CD1c-positive myeloid dendritic cell (primary cell): ENCODE measurements around the gene CXCL14.

Experiments
- DNase-seq: peaks from one replicate; pipeline ENCODE4 v3.0.0-alpha.2; 2016; ENCODE audit errors: extremely low spot score

The CXCL14 gene, protein sequence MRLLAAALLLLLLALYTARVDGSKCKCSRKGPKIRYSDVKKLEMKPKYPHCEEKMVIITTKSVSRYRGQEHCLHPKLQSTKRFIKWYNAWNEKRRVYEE

DNA sequence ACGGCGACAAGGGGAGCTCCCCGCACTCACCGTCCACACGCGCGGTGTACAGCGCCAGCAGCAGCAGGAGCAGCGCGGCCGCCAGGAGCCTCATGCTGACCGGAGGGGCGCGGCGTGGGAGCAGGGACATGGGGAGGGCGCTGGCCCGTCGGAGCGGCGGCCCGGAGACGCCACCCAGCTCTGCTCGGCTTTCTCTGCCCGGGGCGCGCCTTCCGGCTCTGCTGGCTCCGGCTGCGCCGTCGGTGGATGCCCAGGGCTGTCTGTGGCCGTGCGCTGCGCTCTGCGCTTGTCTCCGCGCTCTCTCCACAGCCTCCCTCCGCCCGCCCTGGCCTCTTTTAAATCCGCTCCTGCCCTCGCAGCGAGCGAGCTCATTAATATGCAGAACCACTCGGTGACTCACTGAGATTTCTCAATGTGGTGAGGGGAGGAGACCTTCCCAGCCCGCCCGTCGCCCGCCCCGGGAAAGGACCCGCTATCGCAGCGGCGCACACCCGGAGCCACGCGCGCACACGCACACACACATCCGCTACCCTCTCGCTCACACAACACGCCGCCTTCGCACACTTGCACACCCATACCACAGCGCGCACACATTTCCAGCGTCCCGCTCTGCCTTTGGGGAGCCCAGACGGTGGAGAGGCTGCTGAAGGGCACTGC, at the start of gene CXCL14:
Gene CXCL14, minus strand, starts transcription at position 307 of the 657 bp plus-strand sequence. Its CDS starts 213 bp downstream, at position 94.
- DNase-seq, result peak; percentile 60

DNA sequence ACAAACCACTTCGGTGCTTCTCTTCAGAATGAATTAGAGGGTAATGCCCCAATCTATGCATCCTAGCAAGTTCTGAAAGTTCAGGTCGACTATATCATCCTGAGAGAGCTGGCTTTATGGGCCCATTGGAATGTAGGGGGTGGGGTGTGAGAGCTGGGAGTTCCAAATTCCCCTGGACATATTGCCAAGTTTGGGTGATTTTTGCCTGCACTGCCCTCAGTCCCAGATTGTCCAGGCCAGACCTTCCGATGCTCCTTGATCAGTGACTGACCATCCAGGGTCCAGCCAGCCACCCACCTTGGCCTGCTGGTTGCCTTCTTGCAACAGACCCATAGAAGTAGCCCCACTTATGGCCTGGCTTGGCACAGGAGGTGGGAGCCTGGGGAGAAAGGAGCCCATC, 47.8 kb upstream of the CXCL14 start:
- DNase-seq, result no peak

DNA sequence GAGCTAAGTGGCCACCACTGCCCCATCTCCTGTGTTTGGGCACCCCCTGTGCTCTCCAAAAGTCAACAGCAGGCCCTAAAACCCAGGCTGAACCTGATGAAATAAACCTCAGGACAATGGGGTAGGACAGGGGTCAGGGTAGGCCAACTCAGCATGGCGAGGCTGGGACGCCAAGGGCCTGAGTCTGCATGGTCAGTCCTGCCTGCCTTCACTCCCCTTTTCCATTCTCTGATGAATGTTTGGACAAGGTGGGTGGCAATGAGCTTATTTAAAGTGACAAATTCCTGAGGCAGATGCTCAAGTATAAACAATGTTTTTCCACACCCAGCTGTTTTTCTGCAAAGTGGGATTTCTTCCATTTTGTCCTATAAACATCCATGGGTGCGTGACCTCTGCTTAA, 47.2 kb upstream of the CXCL14 start:
- DNase-seq, result no peak

DNA sequence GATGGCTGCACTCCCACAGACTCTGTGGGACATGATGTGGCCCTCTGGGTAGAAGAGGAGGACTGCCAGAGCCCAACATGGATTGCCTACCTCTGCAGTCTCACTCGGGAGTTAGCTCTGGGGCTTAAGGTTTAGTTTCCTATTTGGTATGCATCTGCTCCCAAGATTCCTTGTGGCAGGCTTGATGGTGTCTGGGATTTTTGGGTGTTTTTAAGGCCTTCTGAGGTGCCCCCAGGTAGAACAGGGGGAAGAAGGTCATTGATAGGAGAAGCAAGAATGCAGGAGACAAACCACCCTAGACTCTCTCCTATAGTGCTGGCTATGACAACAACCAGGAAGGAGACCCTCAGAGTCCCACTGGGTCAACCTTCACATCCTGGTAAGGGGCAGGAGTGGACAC, 46.7 kb upstream of the CXCL14 start:
- no peak for DNase-seq

DNA sequence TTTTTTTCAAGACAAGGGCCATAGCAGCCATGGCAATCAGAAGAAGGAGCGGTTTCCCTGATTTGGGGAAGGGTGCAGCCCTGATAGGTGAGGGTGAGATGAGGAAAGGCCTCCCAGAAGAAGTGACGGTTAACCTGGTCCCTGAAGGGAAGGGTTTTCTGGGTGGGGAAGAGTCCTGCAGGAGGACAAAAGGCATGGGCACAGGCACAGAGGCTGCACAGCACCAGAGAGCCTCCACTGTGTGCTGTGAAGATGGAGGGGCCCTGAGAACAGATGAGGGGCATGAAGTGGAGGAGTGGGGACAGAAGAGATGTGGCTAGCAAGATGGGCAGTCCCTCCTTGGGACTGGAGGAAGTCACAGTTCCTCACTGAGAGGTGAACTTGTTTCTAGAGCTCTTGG, 46.3 kb upstream of the CXCL14 start:
- no peak for DNase-seq

DNA sequence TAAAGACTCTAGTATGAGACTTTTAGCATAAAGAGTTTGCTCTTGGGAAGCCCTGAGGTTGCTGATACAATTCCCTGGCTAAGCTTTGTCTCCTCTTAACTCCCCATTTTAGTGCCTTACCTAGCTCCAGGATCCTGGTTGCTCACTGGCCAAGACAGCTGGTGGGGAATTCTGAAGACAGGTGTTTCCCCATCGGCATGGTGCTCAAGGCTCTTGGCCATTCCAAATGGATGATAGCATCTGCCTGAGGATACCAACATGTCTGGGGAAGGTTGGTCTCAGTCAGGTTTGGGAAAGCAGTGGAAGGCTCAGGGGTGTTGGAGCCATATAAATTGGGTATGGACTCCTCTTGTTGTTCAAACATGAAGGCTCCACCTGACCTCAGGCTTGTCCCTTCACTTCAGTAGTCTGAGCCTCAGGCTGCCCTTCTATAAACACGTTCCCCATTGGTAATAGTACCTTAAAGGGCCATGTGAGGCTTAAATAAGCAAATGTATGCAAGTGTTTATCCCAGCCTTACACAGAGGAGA, 44.5 kb upstream of the CXCL14 start:
- DNase-seq, result no peak

DNA sequence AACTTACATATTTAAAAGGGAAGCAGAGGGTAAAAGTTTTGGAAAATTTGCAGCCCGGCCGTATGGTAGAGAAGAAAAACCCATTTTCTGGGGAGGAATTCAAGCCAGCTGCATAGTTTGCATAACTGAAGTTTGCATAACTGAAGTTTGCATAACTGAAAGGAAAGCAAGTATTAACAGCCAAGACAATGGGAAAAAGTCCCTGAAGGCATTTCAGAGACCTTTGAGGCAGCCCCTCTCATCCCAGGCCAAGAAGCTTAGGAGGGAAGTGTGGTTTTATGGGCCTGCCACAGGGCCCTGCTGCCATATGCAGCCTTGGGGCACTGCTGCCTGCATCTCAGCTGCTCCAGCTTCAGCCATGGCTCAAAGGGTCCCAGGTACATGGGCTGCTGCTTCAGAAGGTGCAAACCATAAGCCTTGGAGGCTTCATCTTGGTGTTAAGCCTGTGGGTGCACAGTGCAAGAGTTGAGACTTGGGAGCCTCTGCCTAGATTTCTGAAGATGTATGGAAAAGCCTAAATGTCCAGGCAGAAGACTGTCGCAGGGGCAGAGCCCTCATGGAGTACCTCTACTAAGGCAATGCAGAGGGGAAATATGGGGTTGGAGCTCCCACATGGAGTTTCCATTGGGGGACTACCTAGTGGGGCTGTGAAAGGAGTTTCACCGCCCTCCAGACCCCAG, 36.9 kb upstream of the CXCL14 start:
- DNase-seq, result no peak

DNA sequence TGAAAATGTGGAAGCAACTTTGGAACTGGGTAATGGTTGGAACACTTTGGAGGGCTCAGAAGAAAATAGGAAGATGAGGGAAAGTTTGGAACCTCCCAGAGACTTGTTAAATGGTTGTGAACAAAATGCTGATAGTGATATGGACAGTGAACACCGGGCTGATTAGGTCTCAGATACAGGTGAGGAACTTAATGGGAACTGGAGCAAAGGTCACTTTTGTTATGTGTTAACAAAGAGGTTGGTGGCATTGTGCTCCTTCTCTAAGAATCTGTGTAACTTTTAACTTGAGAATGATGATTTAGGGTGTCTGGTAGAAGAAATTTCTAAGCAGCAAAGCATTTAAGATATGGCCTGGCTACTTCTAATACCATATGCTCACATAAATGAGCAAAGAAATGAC, 36.4 kb upstream of the CXCL14 start:
- no peak for DNase-seq

DNA sequence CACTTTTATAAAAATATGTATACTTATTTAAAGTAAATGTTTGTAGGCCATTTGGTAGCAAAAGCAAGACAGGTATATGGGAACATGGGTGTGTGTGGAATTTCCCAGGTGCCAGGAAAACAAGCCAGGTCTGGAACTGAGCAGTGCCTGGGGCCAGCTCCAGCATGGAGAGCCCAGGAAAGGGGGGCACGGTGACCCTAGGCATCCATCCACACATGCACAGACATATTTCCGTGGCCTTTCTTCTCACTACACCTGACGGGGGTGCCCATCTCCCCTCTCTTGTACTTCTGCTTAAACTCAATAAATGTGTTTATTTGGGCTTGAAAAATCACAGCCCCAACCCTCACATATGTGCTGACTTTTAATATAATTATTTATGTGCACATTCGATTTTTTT, 31.2 kb upstream of the CXCL14 start:
- DNase-seq, result no peak

DNA sequence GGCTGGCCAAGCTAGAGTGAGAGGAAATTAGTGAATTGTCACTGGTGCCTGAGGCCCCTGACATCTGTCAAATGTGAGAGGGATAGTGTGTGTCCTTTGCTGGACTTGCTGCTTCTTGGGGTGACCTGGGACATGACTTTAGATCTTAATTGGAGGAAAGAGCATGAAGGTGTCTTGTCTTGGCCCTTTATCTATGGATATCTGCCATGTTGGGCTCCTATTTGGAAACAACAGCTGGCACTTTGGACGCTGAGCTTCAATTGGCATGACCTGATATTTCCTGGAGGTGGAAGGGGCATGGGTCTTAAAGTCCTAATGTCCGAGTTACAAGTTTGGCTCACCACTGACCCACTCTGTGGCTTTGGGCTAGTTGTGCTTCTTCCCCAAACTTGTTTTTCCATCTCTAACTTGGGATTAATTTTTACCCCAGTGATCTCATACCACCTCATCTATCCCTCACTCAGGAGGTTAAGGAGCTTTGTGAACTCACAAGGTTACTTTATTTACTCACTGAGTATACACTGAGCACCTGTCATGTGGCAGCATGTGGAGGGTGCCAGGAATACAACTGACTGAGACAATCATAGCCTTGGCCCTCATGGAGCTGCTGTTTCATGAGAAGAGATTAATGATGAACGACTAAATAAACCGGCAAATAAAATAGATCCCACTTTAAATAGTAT, 30.1 kb upstream of the CXCL14 start:
- DNase-seq, result no peak

DNA sequence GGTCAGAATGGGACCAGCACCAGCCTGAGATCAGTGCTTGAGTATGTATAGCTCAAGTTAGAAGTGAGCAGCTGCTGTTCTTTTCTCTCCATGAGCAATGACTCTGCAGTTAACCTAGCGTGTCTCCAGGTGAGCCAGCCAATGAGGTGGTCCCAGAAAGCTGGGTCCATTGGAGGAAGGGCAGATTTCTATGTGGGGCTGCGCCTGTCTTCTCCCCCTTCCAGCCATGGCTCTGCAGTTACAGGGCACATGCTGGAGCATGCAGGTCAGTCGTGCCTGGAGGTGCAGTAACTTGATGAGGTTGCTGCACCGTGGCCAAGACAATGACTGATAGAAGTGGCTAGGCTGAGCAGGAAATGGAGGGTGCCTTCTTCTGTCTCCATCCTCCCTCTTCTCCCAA, 29.6 kb upstream of the CXCL14 start:
- DNase-seq, result no peak

DNA sequence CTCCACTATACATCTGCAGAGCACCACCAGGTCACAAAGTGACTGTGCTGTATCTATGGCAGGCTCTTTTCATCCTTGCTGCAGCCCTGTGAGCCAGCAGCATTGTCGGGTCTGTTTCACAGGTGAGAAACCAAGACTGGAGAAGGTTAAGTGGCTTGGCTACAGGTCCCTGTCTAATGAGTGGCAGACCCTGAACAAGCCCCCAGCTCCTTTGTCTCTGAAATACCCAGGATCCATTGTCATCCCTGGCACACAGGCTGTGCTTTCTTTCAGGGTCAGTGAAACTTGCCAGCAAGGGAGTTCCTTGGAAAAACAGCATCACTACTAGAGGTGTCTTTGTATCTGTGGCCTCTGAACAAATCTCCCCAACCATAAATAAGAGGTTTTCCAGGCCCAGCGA, 27.6 kb upstream of the CXCL14 start:
- DNase-seq, result no peak

DNA sequence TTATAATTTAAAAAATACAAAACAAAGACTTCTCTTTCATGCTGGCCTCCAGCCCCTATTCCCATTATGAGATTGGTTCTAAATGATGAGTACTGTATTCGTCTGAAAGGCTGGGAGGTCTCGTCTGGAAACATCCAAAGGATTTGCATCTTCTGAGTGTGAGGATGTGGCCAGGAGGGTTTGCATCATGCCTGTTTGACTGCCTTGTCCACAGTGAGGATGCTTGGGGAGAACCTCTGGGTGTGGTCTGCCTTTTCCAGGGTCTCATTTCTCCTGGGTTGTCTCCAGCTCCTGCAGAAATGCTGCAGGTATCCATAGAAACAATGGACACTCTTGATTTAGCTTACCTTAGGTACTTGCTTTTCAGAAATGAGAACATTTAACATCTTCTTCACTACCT, 26.4 kb upstream of the CXCL14 start:
- DNase-seq, result no peak

DNA sequence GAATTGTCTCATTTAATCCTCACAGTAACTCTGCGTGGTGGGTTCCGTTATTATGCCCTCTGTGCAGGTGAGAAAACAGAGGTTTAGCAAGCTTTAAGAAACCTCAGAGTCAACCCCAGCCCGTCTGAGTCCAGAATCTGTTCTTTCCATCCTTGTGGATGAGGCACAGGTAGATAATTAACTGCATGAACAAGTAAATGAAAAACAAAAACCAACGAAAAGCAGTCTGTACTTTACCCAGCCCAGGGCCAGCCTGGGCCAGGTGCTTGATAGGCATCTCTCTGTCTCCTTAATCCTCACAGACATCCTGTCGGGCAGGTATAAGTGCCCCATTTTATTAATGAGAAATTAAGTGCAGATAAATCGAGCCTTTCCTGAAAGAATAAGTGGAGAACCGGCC, 25.3 kb upstream of the CXCL14 start:
- DNase-seq, result no peak

DNA sequence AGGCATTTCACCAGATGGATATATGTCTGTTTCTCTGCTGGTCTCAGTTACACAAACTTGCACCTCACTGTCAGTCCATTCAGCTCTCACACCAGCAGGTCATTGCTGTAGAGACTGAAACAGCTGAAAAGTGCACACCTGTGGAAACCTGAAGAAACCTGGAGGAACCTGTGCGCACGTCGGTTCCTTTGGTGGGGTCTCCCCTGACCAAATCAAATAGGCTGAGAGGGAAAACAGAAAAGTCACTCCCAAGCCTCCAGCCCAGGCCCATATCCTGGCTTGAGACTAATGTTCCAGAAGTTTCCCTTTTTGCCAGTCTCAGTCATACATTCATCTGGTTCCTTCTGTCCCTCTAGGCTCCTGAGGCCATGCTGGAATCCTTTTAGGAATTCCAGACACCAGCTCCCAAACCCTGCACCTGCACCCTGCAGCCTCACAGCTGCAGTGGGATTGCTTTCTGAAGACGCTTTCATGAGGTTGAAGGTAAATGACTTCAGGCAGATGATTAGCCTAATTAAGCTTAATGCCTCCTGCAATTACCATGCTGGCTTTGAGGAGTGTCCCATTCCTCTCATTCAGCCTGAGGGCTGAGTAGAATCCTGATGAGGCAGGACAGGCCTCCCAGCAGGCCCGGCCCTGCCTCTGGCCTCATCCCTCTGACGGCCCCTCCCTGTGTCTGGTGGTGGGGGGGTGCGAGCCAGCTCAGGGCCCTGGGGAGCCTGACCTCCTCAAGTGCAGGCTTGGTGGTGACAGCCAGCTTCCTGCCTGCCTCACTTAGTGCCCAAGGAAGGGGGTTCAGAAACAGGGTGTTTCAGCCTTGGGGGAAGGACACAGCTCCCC, 24.3 kb upstream of the CXCL14 start:
- DNase-seq, result no peak

DNA sequence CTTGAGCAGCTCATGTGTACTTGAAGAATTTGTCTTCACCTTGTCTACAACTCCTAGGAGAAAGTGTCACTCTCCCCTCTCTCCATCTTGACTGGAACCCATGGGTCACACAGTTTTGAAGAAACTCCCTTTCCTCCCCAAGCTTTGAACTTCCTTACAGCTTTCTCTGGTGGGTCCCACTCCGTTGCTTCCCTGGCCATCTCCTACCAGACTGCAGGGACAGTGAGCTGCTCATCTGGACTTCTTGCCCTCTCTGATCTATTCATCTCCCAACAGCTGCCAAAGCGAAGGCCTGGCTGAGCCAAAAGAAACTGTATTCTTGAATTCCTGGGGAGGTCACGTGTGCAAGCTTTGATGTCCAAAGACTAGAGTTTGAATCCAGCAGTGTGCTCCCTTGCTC, 22.7 kb upstream of the CXCL14 start:
- DNase-seq, result no peak

DNA sequence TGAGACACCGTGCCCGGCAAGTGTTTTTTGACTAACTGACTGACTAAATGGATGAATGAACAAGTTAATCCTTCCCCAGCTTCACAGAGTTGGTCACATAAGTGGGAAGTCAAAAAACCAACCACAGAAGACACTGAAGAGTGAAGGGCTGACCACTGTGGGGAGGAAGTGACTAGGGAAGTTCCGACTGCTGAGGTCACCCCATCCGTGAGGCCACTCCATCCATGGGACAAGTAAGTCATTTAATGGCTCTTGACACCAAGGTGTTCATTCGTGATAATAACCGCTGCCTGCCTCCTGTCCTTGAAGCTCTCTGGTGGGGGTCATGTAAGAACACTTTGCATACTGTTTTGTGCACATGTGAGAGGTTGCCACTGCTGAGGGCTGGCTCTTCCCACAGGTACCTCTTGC, 22.2 kb upstream of the CXCL14 start:
- peak; percentile 12 for DNase-seq

DNA sequence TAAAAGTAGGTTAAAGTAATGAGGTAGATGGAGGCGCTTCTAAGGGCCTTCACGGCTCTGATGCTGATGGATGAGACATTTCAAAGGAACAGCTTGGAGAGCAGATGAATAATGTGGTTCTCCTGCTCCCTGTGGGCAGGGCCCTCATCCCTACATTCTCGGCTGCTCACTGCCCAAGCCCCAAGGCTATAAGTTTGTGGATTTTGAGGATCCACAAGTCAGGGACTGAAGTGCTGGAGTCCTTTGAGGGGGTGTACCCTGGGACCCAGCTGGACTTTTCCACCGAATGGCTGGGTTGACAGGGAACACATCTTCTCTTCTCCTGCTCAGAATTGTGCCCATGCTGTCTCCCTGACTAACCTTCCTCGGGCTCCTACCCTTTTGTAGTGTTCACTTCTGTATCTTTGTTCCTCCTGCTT, 21.4 kb upstream of the CXCL14 start:
- no peak for DNase-seq

DNA sequence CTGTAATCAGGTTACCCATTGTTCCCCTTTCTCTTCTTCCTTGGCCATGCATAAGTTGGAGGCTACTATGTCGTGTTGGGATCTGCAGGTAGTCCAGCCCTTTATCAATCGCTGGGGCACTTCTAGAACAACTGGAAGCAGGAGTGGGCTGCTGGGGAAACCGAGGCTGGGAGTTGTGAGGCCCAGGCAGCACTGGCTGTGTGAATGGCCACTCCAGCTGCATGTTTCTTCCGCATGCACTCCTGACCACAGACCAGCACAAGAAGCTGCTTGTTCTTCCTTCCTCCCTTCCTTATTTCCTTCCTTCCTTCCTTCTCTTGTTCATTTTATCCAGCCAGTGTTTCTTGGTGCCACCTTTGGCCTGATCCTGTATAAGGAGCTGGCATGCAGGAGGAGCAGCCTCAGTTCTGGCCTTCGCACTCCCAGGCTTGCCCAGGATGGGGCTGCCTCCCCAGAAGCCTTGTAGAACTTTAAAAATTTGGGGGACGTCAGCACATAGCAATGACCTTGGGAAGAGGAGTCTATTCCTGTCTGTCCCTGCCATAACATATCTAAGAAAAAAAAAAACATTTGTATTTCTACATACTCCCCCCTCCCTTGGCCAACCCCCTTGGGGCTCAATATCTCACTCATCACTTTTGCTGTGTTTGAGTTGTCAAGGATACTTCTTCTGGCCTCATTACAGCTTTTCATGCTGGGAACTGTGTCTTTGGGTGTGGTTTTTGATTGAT, 20.8 kb upstream of the CXCL14 start:
- DNase-seq, result no peak

DNA sequence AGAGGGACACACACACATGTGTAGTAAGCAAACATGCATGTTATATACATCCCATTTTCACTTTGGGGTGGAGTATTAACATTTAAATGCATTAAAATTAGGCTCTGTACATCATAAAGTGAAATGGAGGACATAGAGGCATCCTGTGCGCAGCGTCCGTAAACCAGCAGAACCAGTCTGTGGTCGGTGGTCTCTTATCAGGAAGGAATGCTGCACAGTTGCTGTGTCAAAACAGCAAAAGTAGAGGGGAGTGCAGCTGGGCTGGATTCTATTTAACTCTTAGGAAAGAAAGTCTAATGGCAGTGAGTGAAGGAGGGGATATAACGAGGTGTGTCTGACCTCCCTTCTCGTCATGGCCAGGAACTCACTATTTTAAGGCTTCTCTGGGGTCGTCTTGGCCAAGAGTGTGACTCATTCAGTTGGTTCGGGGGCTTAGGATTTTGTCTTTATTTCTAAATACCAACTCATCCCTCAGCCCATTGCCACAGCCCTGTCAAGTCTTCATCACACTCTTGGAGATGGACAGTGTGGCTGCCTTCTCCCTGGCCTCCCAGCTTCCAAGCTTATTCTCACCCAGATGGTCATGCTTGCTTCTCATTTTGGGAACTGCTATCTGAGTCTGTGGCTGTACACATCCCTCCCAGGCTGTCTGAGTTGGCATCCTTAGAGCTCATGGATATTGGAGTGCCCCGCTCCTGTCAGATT, 20.1 kb upstream of the CXCL14 start:
- no peak for DNase-seq
